Adrenal gland (tissue), 12 donors: ENCODE data around the gene NAALADL2. TPM values are rescaled to one million over a fixed set of nuclear protein-coding genes. Genes with fewer than 3 reads are reported as not detected.
"Not testable (repeated sequence)": the region's sequence is repeated elsewhere in the genome, so short reads cannot be mapped to it uniquely, and the experiment has no call there.

Experiments used
- DNase-seq, 7 donors: peaks; one replicate each; pipeline ENCODE4 v3.0.0-alpha.2; 2019 to 2020
- H3K27ac ChIP-seq, 5 donors: fragments of 200-600 bp; sonication (generic) in 4 of 5; 1 replicate in 3 of 5; 2 replicates in 2 of 5; pipeline versions ENCODE4 v1.5.1 to v1.8.0; 2016 to 2020; ENCODE audit warnings: mild to moderate bottlenecking in 1 of 5
- H3K27me3 ChIP-seq: fragments of 200-600 bp; 2 replicates; pipeline ENCODE4 v1.8.0; 2021
- H3K36me3 ChIP-seq, 2 donors: fragments of 200-600 bp; replicated peaks in 1 of 2; 1 replicate in 1 of 2; 2 replicates in 1 of 2; pipeline versions ENCODE4 v1.5.1 to v1.8.0; 2018 to 2022
- H3K4me1 ChIP-seq, 2 donors: fragments of 200-600 bp; replicated peaks in 1 of 2; 1 replicate in 1 of 2; 2 replicates in 1 of 2; pipeline versions ENCODE4 v1.5.1 to v1.8.0; 2018 to 2021
- H3K4me3 ChIP-seq, 4 donors: fragments of 200-600 bp; sonication (generic) in 3 of 4; one replicate each; pipeline ENCODE4 v1.5.1; 2016 to 2018
- H3K9me3 ChIP-seq, 3 donors: fragments of 200-600 bp; sonication (generic) in 1 of 3; replicated peaks in 1 of 3; 1 replicate in 2 of 3; 2 replicates in 1 of 3; pipeline versions ENCODE4 v1.5.1 to v1.8.0; 2016 to 2021
- POLR2A ChIP-seq, 2 donors: fragments of 450-650 bp; IDR thresholded peaks; one replicate each; pipeline ENCODE4 v1.6.1; 2017; ENCODE audit warnings: antibody characterized with exemption in 2 of 2, mild to moderate bottlenecking in 2 of 2, moderate library complexity in 1 of 2
- WGBS, 4 donors: extraction: QIAGEN DNeasy Blood & Tissue Kit in 2 of 4; methylation state at CpG; one replicate each; pipeline versions ENCODE4 v1.1.5 to v1.1.7; 2013 to 2017; 5-methylcytosine and 5-hydroxymethylcytosine counted together
- intact Hi-C, 2 donors: fragments of 100-400 bp; cut with DNase I; formaldehyde crosslinking; loops; one replicate each; pipeline versions ENCODE4 v1.14.1 to v1.15.0; 2022 to 2023
- polyA plus RNA-seq, 3 donors: library from polyadenylated mRNA; stranded (reverse); fragments of 200-250 nt in 2 of 3; fragments of 350-450 nt in 1 of 3; fragmentation: Illumina TruSeq in 1 of 3; extraction: RNeasy Lipid Tissue Mini Kit (QIAGEN cat#74804) in 1 of 3; gene quantifications; one replicate each; pipeline ENCODE4 v1.2.3, GENCODE V29; 2013 to 2014
- total RNA-seq, 9 donors: library from RNA; depleted of rRNA in 4 of 9; stranded (reverse); fragments of >200 nt in 4 of 9; fragments of 120-200 nt in 1 of 9; fragmentation: NEBNext Ultra II Directional in 1 of 9; extraction: Animal tissue kit (Norgen Biotek cat#: 25700) in 1 of 9; gene quantifications; one replicate each; pipeline versions ENCODE4 v1.1.0 to v1.2.4, GENCODE V29; 2013 to 2023
- TF ChIP-seq, protein P1 (sequence below), 6 experiments: fragments of 450-650 bp in 4 of 6; fragments of 200-600 bp in 2 of 6; sonication (generic) in 1 of 6; IDR thresholded peaks; 1 replicate in 5 of 6; 2 replicates in 1 of 6; pipeline versions ENCODE4 v1.5.1 to v1.8.0; 2016 to 2021; ENCODE audit warnings: antibody characterized with exemption in 6 of 6, mild to moderate bottlenecking in 2 of 6, moderate library complexity in 1 of 6
- donor health status: healthy with polysubstance abuse.
- donor health status: Bipolar disorder and iron deficiency.
- donor health status: DM: yes; HTN: yes; CAD: no.
- donor health status: DM: no; HTN: no; CAD: no.
- donor health status: DM: no; HTN: no; CAD: no.
- donor health status: DM: yes; HTN: yes; CAD: no.

The NAALADL2 gene
- total and polyA plus RNA-seq, 12 donors: 0.24 to 7.8 (median 4.8) TPM

DNA sequence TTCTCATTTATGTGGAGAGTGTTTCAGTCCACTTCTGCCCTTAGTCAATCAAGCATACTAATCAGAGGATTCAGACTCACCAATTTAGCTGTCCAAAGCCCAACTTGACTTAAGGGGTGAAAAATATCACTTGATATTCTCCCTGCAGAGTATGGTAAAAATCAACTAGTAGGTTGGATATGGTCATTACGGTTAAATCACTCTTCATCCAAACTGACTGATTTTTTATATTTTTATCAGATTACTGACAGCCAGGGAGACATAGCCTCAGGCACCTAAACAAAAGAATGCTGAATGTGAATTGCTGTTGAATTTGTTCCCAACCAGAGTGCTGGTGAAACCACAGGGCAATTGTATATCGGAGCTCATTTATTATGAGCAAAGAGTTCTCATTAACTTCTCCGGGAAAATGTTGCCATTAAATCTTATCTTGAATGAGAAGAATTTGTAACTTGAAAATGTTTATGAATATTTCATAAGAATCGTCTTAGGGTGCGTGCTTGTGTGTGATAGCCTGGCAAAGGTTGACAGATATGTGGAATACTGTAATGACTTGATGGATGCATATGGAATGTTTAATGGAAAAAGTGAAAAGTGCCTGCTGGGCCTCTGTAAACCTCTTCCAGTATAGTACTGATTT, 411.2 kb downstream of the NAALADL2 start:
- TF ChIP-seq POLR2A (IDR thresholded peaks at IDR 0.05): no peak
- TF ChIP-seq, protein P1, sequence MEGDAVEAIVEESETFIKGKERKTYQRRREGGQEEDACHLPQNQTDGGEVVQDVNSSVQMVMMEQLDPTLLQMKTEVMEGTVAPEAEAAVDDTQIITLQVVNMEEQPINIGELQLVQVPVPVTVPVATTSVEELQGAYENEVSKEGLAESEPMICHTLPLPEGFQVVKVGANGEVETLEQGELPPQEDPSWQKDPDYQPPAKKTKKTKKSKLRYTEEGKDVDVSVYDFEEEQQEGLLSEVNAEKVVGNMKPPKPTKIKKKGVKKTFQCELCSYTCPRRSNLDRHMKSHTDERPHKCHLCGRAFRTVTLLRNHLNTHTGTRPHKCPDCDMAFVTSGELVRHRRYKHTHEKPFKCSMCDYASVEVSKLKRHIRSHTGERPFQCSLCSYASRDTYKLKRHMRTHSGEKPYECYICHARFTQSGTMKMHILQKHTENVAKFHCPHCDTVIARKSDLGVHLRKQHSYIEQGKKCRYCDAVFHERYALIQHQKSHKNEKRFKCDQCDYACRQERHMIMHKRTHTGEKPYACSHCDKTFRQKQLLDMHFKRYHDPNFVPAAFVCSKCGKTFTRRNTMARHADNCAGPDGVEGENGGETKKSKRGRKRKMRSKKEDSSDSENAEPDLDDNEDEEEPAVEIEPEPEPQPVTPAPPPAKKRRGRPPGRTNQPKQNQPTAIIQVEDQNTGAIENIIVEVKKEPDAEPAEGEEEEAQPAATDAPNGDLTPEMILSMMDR (IDR thresholded peaks at IDR 0.05): no peak
- Histone ChIP-seq H3K27me3 (no peaks in the 10 kb centered on the region), H3K4me3 (no peak overlapping the region), H3K36me3 (no peaks in the 10 kb centered on the region), H3K9me3 (no peaks in the 10 kb centered on the region), H3K27ac (no peak overlapping the region), H3K4me1 (no peaks in the 10 kb centered on the region)
- DNase-seq: no peak
- 73 to 85% (median 79%) methylated on average over 5 of the region's 5 CpGs for WGBS, 4 donors
- intact Hi-C loops: no loop called here

DNA sequence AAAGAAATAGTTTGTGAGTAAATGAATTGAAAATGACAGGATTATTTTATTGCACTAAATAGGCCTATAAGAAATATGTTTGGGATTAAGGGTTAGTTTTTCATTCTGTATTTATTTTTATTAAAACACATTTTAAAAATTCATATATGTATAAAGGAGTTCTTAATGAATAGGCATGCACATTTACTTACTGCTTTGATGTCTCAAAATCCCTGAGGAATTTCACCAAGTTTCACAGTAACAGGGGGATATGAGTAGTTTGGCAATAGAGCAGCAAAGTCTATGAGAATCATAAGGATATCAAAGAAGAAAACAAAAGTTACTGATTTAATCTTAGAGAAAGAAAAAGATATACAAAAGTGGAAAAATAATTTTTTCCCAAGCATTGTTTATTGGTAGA, 411.7 kb downstream of the NAALADL2 start:
- Histone ChIP-seq H3K36me3 (no peaks in the 10 kb centered on the region), H3K4me3 (no peak overlapping the region), H3K9me3 (no peaks in the 10 kb centered on the region), H3K27me3 (no peaks in the 10 kb centered on the region), H3K27ac (no peak overlapping the region), H3K4me1 (no peaks in the 10 kb centered on the region)
- no peak for TF ChIP-seq POLR2A (IDR thresholded peaks at IDR 0.05)
- TF ChIP-seq, protein P1 (IDR thresholded peaks at IDR 0.05): no peak
- DNase-seq: no peak
- intact Hi-C loops: no loop called here

DNA sequence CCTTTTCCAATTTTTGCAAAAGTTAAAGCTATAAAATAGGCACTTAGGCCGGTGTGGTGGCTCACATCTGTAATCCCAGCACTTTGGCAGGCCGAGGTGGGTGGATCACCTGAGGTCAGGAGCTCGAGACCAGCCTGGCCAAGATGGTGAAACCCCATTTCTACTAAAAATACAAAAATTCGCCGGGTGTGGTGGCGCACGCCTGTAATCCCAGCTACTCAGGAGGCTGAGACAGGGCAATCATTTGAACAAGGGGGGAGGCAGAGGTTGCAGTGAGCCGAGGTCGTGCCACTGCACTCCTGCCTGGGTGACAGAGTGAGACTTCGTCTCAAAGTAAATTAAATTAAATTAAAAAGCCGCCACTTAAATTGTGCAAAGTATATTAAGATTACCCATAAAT, 412.3 kb downstream of the NAALADL2 start:
- H3K9me3 ChIP-seq, DNase-seq, H3K27ac ChIP-seq, H3K4me3 ChIP-seq, intact Hi-C loops, H3K36me3 ChIP-seq, H3K27me3 ChIP-seq, H3K4me1 ChIP-seq: not testable (repeated sequence)
- WGBS, 4 donors: 83 to 95% (median 90%) methylated on average over 11 of the region's 11 CpGs

DNA sequence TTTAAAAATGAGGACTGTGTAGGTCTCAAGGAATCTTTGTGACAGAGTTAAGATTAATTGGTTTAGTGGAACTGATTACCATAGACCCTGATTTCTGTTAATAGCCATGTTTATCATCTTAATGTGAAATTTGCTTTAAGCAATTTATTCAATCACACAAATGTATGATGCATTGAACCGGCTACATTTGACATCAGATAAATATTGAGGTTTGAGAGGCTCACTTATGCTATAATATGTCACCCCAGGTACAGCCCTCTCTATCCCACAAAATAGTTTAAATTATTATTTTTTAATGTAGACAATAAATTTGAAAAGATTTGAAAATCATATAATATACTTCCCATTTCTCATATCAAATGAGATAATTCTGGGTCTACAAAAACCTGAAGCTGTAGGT, 413.3 kb downstream of the NAALADL2 start:
- Histone ChIP-seq H3K27me3 (no peaks in the 10 kb centered on the region), H3K36me3 (no peaks in the 10 kb centered on the region), H3K9me3 (no peaks in the 10 kb centered on the region), H3K4me1 (no peaks in the 10 kb centered on the region), H3K4me3 (no peak overlapping the region), H3K27ac (no peak overlapping the region)
- intact Hi-C loops: no loop called here
- DNase-seq: no peak
- TF ChIP-seq, protein P1 (IDR thresholded peaks at IDR 0.05): no peak
- no peak for TF ChIP-seq POLR2A (IDR thresholded peaks at IDR 0.05)
- 84 to 92% (median 87%) methylated on average over 1 of the region's 1 CpG for WGBS, 4 donors

DNA sequence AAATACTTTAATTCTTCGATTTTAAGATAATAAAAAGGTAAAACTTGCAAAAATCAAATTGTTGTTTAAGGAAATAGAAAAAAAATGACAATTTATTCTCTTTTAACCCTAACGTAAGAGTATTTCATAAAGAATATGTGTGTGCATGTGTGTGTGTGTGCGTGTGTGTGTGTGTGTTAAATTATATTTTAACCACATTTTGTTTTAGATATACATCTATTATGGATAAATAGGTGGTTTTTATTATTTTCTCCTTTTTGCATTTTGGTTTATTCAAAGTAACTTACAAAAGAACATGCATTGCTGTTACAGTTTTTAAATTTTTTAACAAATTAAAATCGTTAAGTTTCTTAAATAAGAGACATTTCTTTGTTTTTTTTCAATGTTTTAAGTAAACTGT, 414.4 kb downstream of the NAALADL2 start:
- Histone ChIP-seq H3K9me3 (no peaks in the 10 kb centered on the region), H3K27me3 (no peaks in the 10 kb centered on the region), H3K4me1 (no peaks in the 10 kb centered on the region), H3K4me3 (no peak overlapping the region), H3K27ac (no peak overlapping the region), H3K36me3 (no peaks in the 10 kb centered on the region)
- WGBS, 4 donors: 79 to 86% (median 80%) methylated on average over 4 of the region's 4 CpGs
- TF ChIP-seq, protein P1 (IDR thresholded peaks at IDR 0.05): no peak
- no peak for TF ChIP-seq POLR2A (IDR thresholded peaks at IDR 0.05)
- intact Hi-C loops: no loop called here
- no peak for DNase-seq
